Esophagus muscularis mucosa (tissue), 4 donors: Measurements from ENCODE around the gene TXK.

ENCODE experiments used
- EP300 ChIP-seq: sonication (generic); formaldehyde crosslinking; IDR thresholded peaks from one replicate; pipeline ENCODE4 v1.6.1; 2017; ENCODE audit warnings: antibody characterized with exemption
- POLR2A ChIP-seq: fragments of 450-650 bp; IDR thresholded peaks from one replicate; pipeline ENCODE4 v1.6.1; 2017; ENCODE audit warnings: antibody characterized with exemption, moderate library complexity, mild to moderate bottlenecking, low read depth
- POLR2AphosphoS5 ChIP-seq, 2 donors: sonication (generic); formaldehyde crosslinking; IDR thresholded peaks; one replicate each; pipeline ENCODE4 v1.6.1; 2017; ENCODE audit warnings: antibody characterized with exemption in 2 of 2
- TF ChIP-seq, protein P1 (sequence below), 3 experiments: fragments of 200-600 bp in 2 of 3; fragments of 450-650 bp in 1 of 3; sonication (generic) in 2 of 3; IDR thresholded peaks; one replicate each; pipeline ENCODE4 v1.5.1; 2017 to 2019; ENCODE audit warnings: antibody characterized with exemption in 3 of 3, mild to moderate bottlenecking in 2 of 3, moderate library complexity in 1 of 3

DNA sequence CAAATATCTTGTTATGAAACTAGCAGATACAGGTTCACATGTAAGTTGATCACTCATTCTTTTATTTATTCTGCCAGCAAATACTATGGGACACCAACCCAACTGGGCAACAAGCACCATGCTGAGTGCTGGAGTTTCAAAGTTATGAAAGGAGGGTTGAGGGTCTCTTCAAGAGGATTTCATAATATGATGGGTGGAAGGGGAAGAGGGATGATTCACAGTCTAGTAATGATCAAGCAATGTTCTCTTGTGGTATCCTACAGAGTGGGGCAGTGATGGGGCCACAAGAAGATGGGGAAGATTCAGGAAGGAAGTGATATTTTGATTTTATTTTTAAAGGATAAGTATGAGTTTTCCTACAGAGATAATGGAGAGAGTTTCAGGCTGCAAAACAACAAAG is 46.2 kb upstream of the TXK start:
- TF ChIP-seq, protein P1, sequence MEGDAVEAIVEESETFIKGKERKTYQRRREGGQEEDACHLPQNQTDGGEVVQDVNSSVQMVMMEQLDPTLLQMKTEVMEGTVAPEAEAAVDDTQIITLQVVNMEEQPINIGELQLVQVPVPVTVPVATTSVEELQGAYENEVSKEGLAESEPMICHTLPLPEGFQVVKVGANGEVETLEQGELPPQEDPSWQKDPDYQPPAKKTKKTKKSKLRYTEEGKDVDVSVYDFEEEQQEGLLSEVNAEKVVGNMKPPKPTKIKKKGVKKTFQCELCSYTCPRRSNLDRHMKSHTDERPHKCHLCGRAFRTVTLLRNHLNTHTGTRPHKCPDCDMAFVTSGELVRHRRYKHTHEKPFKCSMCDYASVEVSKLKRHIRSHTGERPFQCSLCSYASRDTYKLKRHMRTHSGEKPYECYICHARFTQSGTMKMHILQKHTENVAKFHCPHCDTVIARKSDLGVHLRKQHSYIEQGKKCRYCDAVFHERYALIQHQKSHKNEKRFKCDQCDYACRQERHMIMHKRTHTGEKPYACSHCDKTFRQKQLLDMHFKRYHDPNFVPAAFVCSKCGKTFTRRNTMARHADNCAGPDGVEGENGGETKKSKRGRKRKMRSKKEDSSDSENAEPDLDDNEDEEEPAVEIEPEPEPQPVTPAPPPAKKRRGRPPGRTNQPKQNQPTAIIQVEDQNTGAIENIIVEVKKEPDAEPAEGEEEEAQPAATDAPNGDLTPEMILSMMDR (IDR thresholded peaks at IDR 0.05) = no peak
- TF ChIP-seq EP300 (no peak), POLR2A (no peak), POLR2AphosphoS5 (IDR thresholded peaks at IDR 0.05) (no peak)
